ENCODE measurements around the gene SLIT3. TPM values are rescaled to one million over a fixed set of nuclear protein-coding genes. Genes with fewer than 3 reads are reported as not detected.

SLIT3 gene
- total RNA-seq, 1 donor from 2014 or later, result 3.2 TPM

- DNase-seq (ENCODE audit: low spot score), result no peak
- TF ChIP-seq CTCF (IDR thresholded peaks at IDR 0.05; ENCODE audit: unreplicated experiment), result no peak
- H3K36me3 Mint-ChIP-seq (ENCODE audit: low read depth, unreplicated experiment), result no peaks in the 10 kb centered on the region
- no peaks in the 10 kb centered on the region for H3K9me3 Mint-ChIP-seq (ENCODE audit: unreplicated experiment)
- H3K4me1 Mint-ChIP-seq (ENCODE audit: unreplicated experiment), result no peaks in the 10 kb centered on the region
- H3K27me3 Mint-ChIP-seq (ENCODE audit: unreplicated experiment), result peaks cover 7% of the 10 kb centered on the region
- H3K27ac Mint-ChIP-seq (ENCODE audit: unreplicated experiment), result no peak overlapping the region
- no peak overlapping the region for H3K4me3 Mint-ChIP-seq (ENCODE audit: unreplicated experiment)
Measured at GRCh38 chr5:168691891-168692290, 609.0 kb downstream of the SLIT3 start.

GRCh38 chr5:168689260-168689659 lies 611.7 kb downstream of the SLIT3 start:
- Mint-ChIP-seq H3K4me3 (ENCODE audit: unreplicated experiment) (no peak overlapping the region), H3K27ac (ENCODE audit: unreplicated experiment) (no peak overlapping the region), H3K9me3 (ENCODE audit: unreplicated experiment) (no peaks in the 10 kb centered on the region), H3K36me3 (ENCODE audit: low read depth, unreplicated experiment) (no peaks in the 10 kb centered on the region), H3K4me1 (ENCODE audit: unreplicated experiment) (no peaks in the 10 kb centered on the region), H3K27me3 (ENCODE audit: unreplicated experiment) (peaks cover 10% of the 10 kb centered on the region)
- no peak for DNase-seq (ENCODE audit: low spot score)
- TF ChIP-seq CTCF (IDR thresholded peaks at IDR 0.05; ENCODE audit: unreplicated experiment), result no peak

- Mint-ChIP-seq H3K36me3 (ENCODE audit: low read depth, unreplicated experiment) (no peaks in the 10 kb centered on the region), H3K27me3 (ENCODE audit: unreplicated experiment) (peaks cover 12% of the 10 kb centered on the region), H3K4me1 (ENCODE audit: unreplicated experiment) (peaks cover 6% of the 10 kb centered on the region), H3K9me3 (ENCODE audit: unreplicated experiment) (no peaks in the 10 kb centered on the region), H3K27ac (ENCODE audit: unreplicated experiment) (no peak overlapping the region), H3K4me3 (ENCODE audit: unreplicated experiment) (no peak overlapping the region)
- no peak for DNase-seq (ENCODE audit: low spot score)
- TF ChIP-seq CTCF (IDR thresholded peaks at IDR 0.05; ENCODE audit: unreplicated experiment), result no peak
Measured at GRCh38 chr5:168686837-168687236, 614.1 kb downstream of the SLIT3 start.

GRCh38 chr5:168685566-168685965 lies 615.4 kb downstream of the SLIT3 start:
- H3K4me1 Mint-ChIP-seq (ENCODE audit: unreplicated experiment), result peaks cover 7% of the 10 kb centered on the region
- no peaks in the 10 kb centered on the region for H3K9me3 Mint-ChIP-seq (ENCODE audit: unreplicated experiment)
- no peaks in the 10 kb centered on the region for H3K36me3 Mint-ChIP-seq (ENCODE audit: low read depth, unreplicated experiment)
- TF ChIP-seq CTCF (IDR thresholded peaks at IDR 0.05; ENCODE audit: unreplicated experiment), result no peak
- peaks cover 17% of the 10 kb centered on the region for H3K27me3 Mint-ChIP-seq (ENCODE audit: unreplicated experiment)
- DNase-seq (ENCODE audit: low spot score), result no peak
- H3K27ac Mint-ChIP-seq (ENCODE audit: unreplicated experiment), result no peak overlapping the region
- no peak overlapping the region for H3K4me3 Mint-ChIP-seq (ENCODE audit: unreplicated experiment)

GRCh38 chr5:168683927-168684295 lies 617.0 kb downstream of the SLIT3 start:
- DNase-seq (ENCODE audit: low spot score), result no peak
- no peaks in the 10 kb centered on the region for H3K9me3 Mint-ChIP-seq (ENCODE audit: unreplicated experiment)
- H3K4me3 Mint-ChIP-seq (ENCODE audit: unreplicated experiment), result no peak overlapping the region
- peaks cover 17% of the 10 kb centered on the region for H3K27me3 Mint-ChIP-seq (ENCODE audit: unreplicated experiment)
- no peak for TF ChIP-seq CTCF (IDR thresholded peaks at IDR 0.05; ENCODE audit: unreplicated experiment)
- H3K27ac Mint-ChIP-seq (ENCODE audit: unreplicated experiment), result no peak overlapping the region
- peaks cover 7% of the 10 kb centered on the region for H3K4me1 Mint-ChIP-seq (ENCODE audit: unreplicated experiment)
- no peaks in the 10 kb centered on the region for H3K36me3 Mint-ChIP-seq (ENCODE audit: low read depth, unreplicated experiment)
